Measurements from ENCODE around the gene EIF4G3.

EIF4G3 gene

GRCh38 chr1:20962576-20963258, 214.0 kb downstream of the EIF4G3 start:
- TF ChIP-seq FOXM1 (IDR thresholded peaks at IDR 0.05; ENCODE audit: borderline replicate concordance, low read depth): no peak
- TF ChIP-seq TCF12 (IDR thresholded peaks at IDR 0.05; ENCODE audit: low read depth): no peak
- TF ChIP-seq YY1 (IDR thresholded peaks at IDR 0.05; ENCODE audit: low read depth): no peak
- no peak for TF ChIP-seq MAX (IDR thresholded peaks at IDR 0.05)

GRCh38 chr1:20958430-20958829, 218.3 kb downstream of the EIF4G3 start:
- TF ChIP-seq TEAD4 (IDR thresholded peaks at IDR 0.05): no peak
- TF ChIP-seq EGR1 (IDR thresholded peaks at IDR 0.05): no peak
- TF ChIP-seq USF1 (IDR thresholded peaks at IDR 0.05): no peak
- TF ChIP-seq NFIC (IDR thresholded peaks at IDR 0.05): no peak
- TF ChIP-seq CREB1 (IDR thresholded peaks at IDR 0.05; ENCODE audit: low read depth): no peak
- TF ChIP-seq EP300 (IDR thresholded peaks at IDR 0.05; ENCODE audit: borderline replicate concordance): no peak
- TF ChIP-seq TCF12 (IDR thresholded peaks at IDR 0.05; ENCODE audit: low read depth): no peak
- TF ChIP-seq REST (IDR thresholded peaks at IDR 0.05; ENCODE audit: low read depth): no peak
- TF ChIP-seq RAD21 (IDR thresholded peaks at IDR 0.05; ENCODE audit: low read depth): no peak
- no peak for TF ChIP-seq ZBTB7A (IDR thresholded peaks at IDR 0.05; ENCODE audit: low read depth)
- TF ChIP-seq YY1 (IDR thresholded peaks at IDR 0.05; ENCODE audit: low read depth): no peak
- TF ChIP-seq FOXM1 (IDR thresholded peaks at IDR 0.05; ENCODE audit: borderline replicate concordance, low read depth): no peak
- no peak for TF ChIP-seq MAX (IDR thresholded peaks at IDR 0.05)
- TF ChIP-seq TAF1 (IDR thresholded peaks at IDR 0.05; ENCODE audit: low read depth): no peak
- TF ChIP-seq CEBPB (IDR thresholded peaks at IDR 0.05): no peak

- TF ChIP-seq MAX (IDR thresholded peaks at IDR 0.05) (no peak), TCF12 (IDR thresholded peaks at IDR 0.05; ENCODE audit: low read depth) (no peak), USF1 (IDR thresholded peaks at IDR 0.05) (no peak), CEBPB (IDR thresholded peaks at IDR 0.05) (no peak), REST (IDR thresholded peaks at IDR 0.05; ENCODE audit: low read depth) (no peak), NFIC (IDR thresholded peaks at IDR 0.05) (no peak), YY1 (IDR thresholded peaks at IDR 0.05; ENCODE audit: low read depth) (no peak), TEAD4 (IDR thresholded peaks at IDR 0.05) (no peak), EGR1 (IDR thresholded peaks at IDR 0.05) (no peak), TAF1 (IDR thresholded peaks at IDR 0.05; ENCODE audit: low read depth) (no peak), ZBTB7A (IDR thresholded peaks at IDR 0.05; ENCODE audit: low read depth) (no peak), CREB1 (IDR thresholded peaks at IDR 0.05; ENCODE audit: low read depth) (no peak), RAD21 (IDR thresholded peaks at IDR 0.05; ENCODE audit: low read depth) (no peak), EP300 (IDR thresholded peaks at IDR 0.05; ENCODE audit: borderline replicate concordance) (no peak), FOXM1 (IDR thresholded peaks at IDR 0.05; ENCODE audit: borderline replicate concordance, low read depth) (no peak)
Measured at GRCh38 chr1:20956272-20956671, 220.4 kb downstream of the EIF4G3 start.

- TF ChIP-seq CEBPB (IDR thresholded peaks at IDR 0.05): no peak
- no peak for TF ChIP-seq TAF1 (IDR thresholded peaks at IDR 0.05; ENCODE audit: low read depth)
- no peak for TF ChIP-seq USF1 (IDR thresholded peaks at IDR 0.05)
- TF ChIP-seq RAD21 (IDR thresholded peaks at IDR 0.05; ENCODE audit: low read depth): no peak
- TF ChIP-seq NFIC (IDR thresholded peaks at IDR 0.05): no peak
Measured at GRCh38 chr1:20950679-20951078, 226.0 kb downstream of the EIF4G3 start.

GRCh38 chr1:20949871-20950590, 226.7 kb downstream of the EIF4G3 start:
- no peak for TF ChIP-seq FOXM1 (IDR thresholded peaks at IDR 0.05; ENCODE audit: borderline replicate concordance, low read depth)
- TF ChIP-seq RAD21 (IDR thresholded peaks at IDR 0.05; ENCODE audit: low read depth): no peak
- no peak for TF ChIP-seq TCF12 (IDR thresholded peaks at IDR 0.05; ENCODE audit: low read depth)
- no peak for TF ChIP-seq TEAD4 (IDR thresholded peaks at IDR 0.05)
- no peak for TF ChIP-seq CEBPB (IDR thresholded peaks at IDR 0.05)
- no peak for TF ChIP-seq MAX (IDR thresholded peaks at IDR 0.05)
- no peak for TF ChIP-seq EGR1 (IDR thresholded peaks at IDR 0.05)
- no peak for TF ChIP-seq NFIC (IDR thresholded peaks at IDR 0.05)
